H1 (cell line): ENCODE data around the gene MRGPRE. TPM values are rescaled to one million over a fixed set of nuclear protein-coding genes. Genes with fewer than 3 reads are reported as not detected.

ENCODE experiments used
- CTCF ChIA-PET: fragments of 300-600 bp; sonication (Branson Sonifier 250); formaldehyde crosslinking; loops from one replicate; lab custom pipeline; 2021; ENCODE audit not compliant: partially characterized antibody; lab: Charles Lee
- POLR2A ChIA-PET: fragments of 300-600 bp; sonication (Branson Sonifier 250); formaldehyde crosslinking; loops from one replicate; lab custom pipeline; 2021; ENCODE audit warnings: inconsistent platforms; ENCODE audit not compliant: partially characterized antibody; lab: Charles Lee
- DNase-seq, 2 experiments: peaks; one replicate each; pipeline versions ENCODE4 v3.0.0 to v3.0.0-alpha.2; 2010 to 2022; ENCODE audit warnings: low spot score in 2 of 2, low read depth in 1 of 2, mixed read lengths in 1 of 2
- FAIRE-seq: peaks from 2 replicates; lab custom pipeline; 2011; peaks lifted over from hg19 to GRCh38; lab: Jason Lieb, UNC
- H2AFZ ChIP-seq: 2 replicates; pipeline ENCODE4 v1.8.1; 2012; ENCODE audit warnings: low read length, inconsistent platforms
- H2AK5ac ChIP-seq: 2 replicates; pipeline ENCODE4 v1.6.1; 2013; ENCODE audit warnings: low read depth, low read length
- H2BK120ac ChIP-seq: replicated peaks from 2 replicates; pipeline ENCODE3; 2013; ENCODE audit warnings: low read depth, low read length, inconsistent platforms
- H2BK12ac ChIP-seq: 2 replicates; pipeline ENCODE4 v1.6.1; 2013; ENCODE audit warnings: low read depth, low read length
- H2BK15ac ChIP-seq: 2 replicates; pipeline ENCODE4 v1.6.1; 2013; ENCODE audit warnings: low read length
- H2BK20ac ChIP-seq: 2 replicates; pipeline ENCODE4 v1.6.1; 2013; ENCODE audit warnings: low read length
- H2BK5ac ChIP-seq: 2 replicates; pipeline ENCODE4 v1.6.1; 2013; ENCODE audit warnings: low read depth, low read length
- H3K14ac ChIP-seq: 2 replicates; pipeline ENCODE4 v1.6.1; 2013; ENCODE audit warnings: inconsistent platforms; ENCODE audit not compliant: insufficient read length
- H3K18ac ChIP-seq: 2 replicates; pipeline ENCODE4 v1.6.1; 2013; ENCODE audit warnings: low read length; ENCODE audit errors: extremely low read depth
- H3K23ac ChIP-seq: 2 replicates; pipeline ENCODE4 v1.6.1; 2013; ENCODE audit warnings: inconsistent platforms; ENCODE audit not compliant: insufficient read length
- H3K23me2 ChIP-seq: 2 replicates; pipeline ENCODE4 v1.6.1; 2013; ENCODE audit warnings: low read depth, low read length
- H3K27ac ChIP-seq: 2 replicates; pipeline ENCODE4 v1.6.1; 2011; ENCODE audit warnings: low read depth, low read length, inconsistent platforms
- H3K27me3 ChIP-seq, 4 experiments: replicated peaks in 1 of 4; 1 replicate in 1 of 4; 2 replicates in 3 of 4; pipeline versions ENCODE4 v1.6.1 to v1.8.1; 2011 to 2013; ENCODE audit warnings: low read length in 3 of 4, mild to moderate bottlenecking in 3 of 4, inconsistent platforms in 2 of 4, mixed read lengths in 2 of 4, moderate library complexity in 1 of 4; ENCODE audit not compliant: control insufficient read depth in 3 of 4, insufficient read depth in 3 of 4; ENCODE audit errors: extremely low read depth in 1 of 4
- H3K36me3 ChIP-seq, 4 experiments: 2 replicates each; pipeline versions ENCODE4 v1.6.1 to v1.8.1; 2011 to 2013; ENCODE audit warnings: mild to moderate bottlenecking in 4 of 4, low read length in 3 of 4, moderate library complexity in 2 of 4, control low read depth in 1 of 4, inconsistent platforms in 1 of 4; ENCODE audit not compliant: insufficient read depth in 4 of 4, control insufficient read depth in 2 of 4
- H3K4ac ChIP-seq: replicated peaks from 2 replicates; pipeline ENCODE3; 2013; ENCODE audit warnings: low read length, low read depth, mixed read lengths, inconsistent platforms; ENCODE audit not compliant: insufficient read length
- H3K4me1 ChIP-seq, 4 experiments: replicated peaks in 1 of 4; 1 replicate in 1 of 4; 2 replicates in 3 of 4; pipeline versions ENCODE4 v1.6.1 to v1.8.1; 2011 to 2013; ENCODE audit warnings: low read length in 3 of 4, inconsistent platforms in 2 of 4, mixed read lengths in 1 of 4; ENCODE audit not compliant: insufficient read depth in 4 of 4, control insufficient read depth in 3 of 4
- H3K4me2 ChIP-seq, 2 experiments: 2 replicates each; pipeline versions ENCODE4 v1.6.1 to v1.8.1; 2011 to 2013; ENCODE audit warnings: low read depth in 2 of 2, low read length in 2 of 2, control low read depth in 1 of 2, inconsistent platforms in 1 of 2, mild to moderate bottlenecking in 1 of 2; ENCODE audit not compliant: insufficient read depth in 1 of 2
- H3K4me3 ChIP-seq, 4 experiments: fragments of 200-600, 300-600 bp in 1 of 4; sonication (generic), shearing (Covaris generic), sonication (Bioruptor Twin) in 1 of 4; 2 replicates each; pipeline versions ENCODE4 v1.5.1 to v1.8.1; 2011 to 2016; ENCODE audit warnings: low read length in 4 of 4, low read depth in 3 of 4, control low read depth in 2 of 4, inconsistent platforms in 2 of 4, mild to moderate bottlenecking in 2 of 4, mixed read lengths in 1 of 4, moderate library complexity in 1 of 4; ENCODE audit not compliant: insufficient read depth in 2 of 4; ENCODE audit errors: extremely low read depth in 1 of 4
- H3K56ac ChIP-seq: replicated peaks from 2 replicates; pipeline ENCODE3; 2013; ENCODE audit warnings: low read depth, mild to moderate bottlenecking, mixed read lengths, low read length, inconsistent platforms; ENCODE audit not compliant: insufficient read length
- H3K79me1 ChIP-seq: 2 replicates; pipeline ENCODE4 v1.6.1; 2013; ENCODE audit warnings: low read depth, low read length, control low read depth
- H3K79me2 ChIP-seq, 2 experiments: 2 replicates each; pipeline versions ENCODE4 v1.6.1 to v1.8.1; 2012 to 2013; ENCODE audit warnings: low read length in 2 of 2, mild to moderate bottlenecking in 2 of 2, inconsistent platforms in 1 of 2; ENCODE audit not compliant: insufficient read depth in 2 of 2, control insufficient read depth in 1 of 2
- H3K9ac ChIP-seq, 4 experiments: replicated peaks in 1 of 4; 1 replicate in 1 of 4; 2 replicates in 3 of 4; pipeline versions ENCODE4 v1.6.1 to v1.8.1; 2011 to 2013; ENCODE audit warnings: low read depth in 3 of 4, low read length in 3 of 4, control low read depth in 2 of 4, mild to moderate bottlenecking in 2 of 4, moderate library complexity in 2 of 4, inconsistent platforms in 1 of 4; ENCODE audit errors: extremely low read depth in 1 of 4
- H3K9me3 ChIP-seq, 2 experiments: 2 replicates each; pipeline versions ENCODE4 v1.6.1 to v1.8.1; 2012 to 2013; ENCODE audit warnings: mild to moderate bottlenecking in 2 of 2, moderate library complexity in 2 of 2, control low read depth in 1 of 2, inconsistent platforms in 1 of 2, low read depth in 1 of 2, low read length in 1 of 2, mixed read lengths in 1 of 2; ENCODE audit not compliant: insufficient read depth in 2 of 2
- H4K20me1 ChIP-seq, 2 experiments: replicated peaks in 1 of 2; 2 replicates each; pipeline versions ENCODE3 to v1.8.1; 2011 to 2013; ENCODE audit warnings: inconsistent platforms in 2 of 2, low read length in 2 of 2, mild to moderate bottlenecking in 1 of 2; ENCODE audit not compliant: insufficient read depth in 2 of 2, control insufficient read depth in 1 of 2
- H4K5ac ChIP-seq: 2 replicates; pipeline ENCODE4 v1.6.1; 2013; ENCODE audit warnings: low read length, low read depth, mixed read lengths, inconsistent platforms; ENCODE audit not compliant: insufficient read length
- H4K8ac ChIP-seq: 2 replicates; pipeline ENCODE4 v1.8.0; 2013; ENCODE audit warnings: mild to moderate bottlenecking, moderate library complexity, low read length, inconsistent platforms; ENCODE audit not compliant: insufficient read depth; ENCODE audit errors: extremely low read depth
- H4K91ac ChIP-seq: replicated peaks from 2 replicates; pipeline ENCODE3; 2013; ENCODE audit warnings: low read length, mixed read lengths, inconsistent platforms; ENCODE audit not compliant: insufficient read length
- CBX5 ChIP-seq: fragments of 300-800, 300-1000 bp; sonication (generic); IDR thresholded peaks from 2 replicates; pipeline ENCODE4 v1.7.1; 2016; ENCODE audit warnings: antibody characterized with exemption, low read length, low read depth
- EZH2 ChIP-seq: fragments of 200-600 bp; sonication (generic); IDR thresholded peaks from 2 replicates; pipeline ENCODE4 v1.7.1; 2012; ENCODE audit warnings: low read depth, mild to moderate bottlenecking, moderate library complexity, low read length, inconsistent platforms; ENCODE audit not compliant: severe bottlenecking
- POLR2A ChIP-seq, 2 experiments: IDR thresholded peaks; 1 replicate in 1 of 2; 2 replicates in 1 of 2; pipeline ENCODE4 v1.6.1; 2011; ENCODE audit warnings: low read depth in 2 of 2, low read length in 2 of 2, mild to moderate bottlenecking in 2 of 2; ENCODE audit errors: control extremely low read depth in 1 of 2
- RAD21 ChIP-seq, 2 experiments: IDR thresholded peaks in 1 of 2; conservative IDR thresholded peaks in 1 of 2; 2 replicates each; pipeline ENCODE4 v1.6.1; 2011; ENCODE audit warnings: low read depth in 2 of 2, low read length in 2 of 2, improper control_type of control experiment in 1 of 2, inconsistent platforms in 1 of 2, mild to moderate bottlenecking in 1 of 2, moderate library complexity in 1 of 2
- SP1 ChIP-seq: IDR thresholded peaks from 2 replicates; pipeline ENCODE4 v1.6.1; 2011; ENCODE audit warnings: low read depth, low read length
- SRF ChIP-seq: IDR thresholded peaks from 2 replicates; pipeline ENCODE4 v1.6.1; 2011; ENCODE audit warnings: mild to moderate bottlenecking, low read depth, low read length, moderate library complexity
- WGBS, 2 experiments: shearing (Covaris generic) in 1 of 2; methylation state at CpG; one replicate each; pipeline versions ENCODE4 v1.1.6 to v1.1.7; 2013 to 2015; ENCODE audit warnings: low lambda C conversion rate in 2 of 2, mixed read lengths in 2 of 2, inconsistent platforms in 1 of 2, low coverage in 1 of 2, missing lambda C conversion rate in 1 of 2; ENCODE audit not compliant: insufficient replicate concordance in 2 of 2, insufficient coverage in 1 of 2, insufficient read length in 1 of 2; ENCODE audit errors: extremely low coverage in 1 of 2, missing lambda C conversion rate in 1 of 2; 5-methylcytosine and 5-hydroxymethylcytosine counted together
- polyA plus RNA-seq, 7 experiments: library from polyadenylated mRNA; depleted of rRNA in 3 of 7; stranded (reverse) in 5 of 7; unstranded in 2 of 7; fragments of >200 nt in 5 of 7; fragments of 200-250 nt in 2 of 7; gene quantifications; 1 replicate in 5 of 7; 2 replicates in 1 of 7; 4 replicates in 1 of 7; pipeline versions ENCODE4 v1.2.1 to v1.2.3, GENCODE V29; 2011 to 2013; ENCODE audit warnings: missing spikeins in 2 of 7, mixed read lengths in 2 of 7
- total RNA-seq: library from RNA; stranded (reverse); fragmentation: NEBNext Ultra II Directional; extraction: Animal tissue kit (Norgen Biotek cat#: 25700); gene quantifications from 2 replicates; pipeline ENCODE4 v1.2.1, GENCODE V29; 2021
- TF ChIP-seq, protein P1 (sequence below): IDR thresholded peaks from 2 replicates; pipeline ENCODE4 v1.6.1; 2012; ENCODE audit warnings: inconsistent platforms
- TF ChIP-seq, protein P2 (sequence below): IDR thresholded peaks from 2 replicates; pipeline ENCODE4 v1.6.1; 2011; ENCODE audit warnings: low read length, improper control_type of control experiment

MRGPRE gene
- total and polyA plus RNA-seq, 2 of the 8 experiments (the other 6 are each of a cell fraction or from before 2014, with no cell fraction given), result not detected

DNA sequence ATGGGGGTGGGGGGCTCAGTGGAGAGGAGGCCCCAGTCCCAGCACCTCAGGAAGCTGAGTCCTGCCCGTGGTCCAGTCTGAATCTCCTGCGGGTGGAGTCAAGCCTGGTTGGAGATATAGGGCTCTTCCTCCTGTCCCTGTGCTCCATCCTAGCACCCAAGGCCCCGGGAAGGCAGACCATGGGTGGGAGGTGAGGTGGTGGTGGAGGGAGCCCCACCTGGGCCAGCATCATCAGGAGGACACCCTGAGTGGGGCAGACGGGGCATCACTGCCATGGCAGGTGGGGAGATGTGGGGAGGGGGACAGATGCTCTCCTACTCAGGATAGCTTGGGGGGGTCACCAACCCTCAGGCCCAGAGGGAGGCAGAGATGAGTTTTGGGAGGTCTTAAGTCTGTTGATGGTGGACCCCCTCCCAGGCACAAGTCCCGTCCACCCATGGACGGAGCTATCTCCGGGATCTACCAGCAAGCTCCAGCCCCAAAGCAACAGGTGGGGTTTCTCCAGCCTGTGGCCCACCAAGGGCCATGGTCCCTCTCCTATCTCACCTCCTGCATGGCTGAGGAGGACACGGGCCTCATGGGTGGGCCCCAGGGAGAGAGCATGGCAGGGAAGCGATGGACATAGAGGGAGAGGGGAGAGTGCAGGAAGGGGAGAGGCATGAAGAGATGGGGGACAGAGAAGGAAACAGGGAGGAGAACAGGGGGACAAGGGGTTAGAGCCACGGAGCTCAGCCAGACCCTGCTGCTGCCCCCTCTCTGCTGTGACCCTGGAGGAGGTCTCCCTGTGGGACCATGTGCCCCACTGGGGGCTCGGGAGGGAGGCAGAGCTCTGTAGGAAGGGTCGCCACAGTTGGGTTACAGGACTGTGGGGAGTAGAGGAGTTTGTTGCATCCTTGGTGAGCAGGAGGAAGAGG, 1.3 kb downstream of the MRGPRE start:
- H3K23me2 ChIP-seq, result no peaks in the 10 kb centered on the region
- no peak overlapping the region for H3K9ac ChIP-seq
- peak overlapping the region; percentile 48 for H3K14ac ChIP-seq
- H2AK5ac ChIP-seq, result no peak overlapping the region; the same call in 1 of the 2 replicates
- H3K56ac ChIP-seq, result no peak overlapping the region
- no peak overlapping the region for H4K5ac ChIP-seq
- peaks cover 0 to 2% of the 10 kb centered on the region in 2 experiments for H4K20me1 ChIP-seq
- DNase-seq (no peak), FAIRE-seq (no peak)
- no peak overlapping the region for H3K4me3 ChIP-seq
- no peak overlapping the region for H2AFZ ChIP-seq
- POLR2A ChIA-PET, result interaction anchor here (1.2 kb wide), 1 partner anchor 10 kb away, joined by 3 read pairs; no protein-coding TSS in a partner anchor
- TF ChIP-seq, protein P1, sequence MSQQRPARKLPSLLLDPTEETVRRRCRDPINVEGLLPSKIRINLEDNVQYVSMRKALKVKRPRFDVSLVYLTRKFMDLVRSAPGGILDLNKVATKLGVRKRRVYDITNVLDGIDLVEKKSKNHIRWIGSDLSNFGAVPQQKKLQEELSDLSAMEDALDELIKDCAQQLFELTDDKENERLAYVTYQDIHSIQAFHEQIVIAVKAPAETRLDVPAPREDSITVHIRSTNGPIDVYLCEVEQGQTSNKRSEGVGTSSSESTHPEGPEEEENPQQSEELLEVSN, result no peak
- no peak for TF ChIP-seq CBX5
- no peak for TF ChIP-seq RAD21 (IDR thresholded peaks at IDR 0.05 in 1 of 2, conservative IDR thresholded peaks at IDR 0.05 in 1 of 2; ENCODE audit: low read depth in 2 of 2, low read length in 2 of 2)
- TF ChIP-seq POLR2A (IDR thresholded peaks at IDR 0.05; ENCODE audit: control extremely low read depth in 1 of 2, low read depth in 2 of 2, low read length in 2 of 2), result no peak
- TF ChIP-seq SRF, result no peak
- TF ChIP-seq EZH2, result no peak
- no peak for TF ChIP-seq SP1
- TF ChIP-seq, protein P2, sequence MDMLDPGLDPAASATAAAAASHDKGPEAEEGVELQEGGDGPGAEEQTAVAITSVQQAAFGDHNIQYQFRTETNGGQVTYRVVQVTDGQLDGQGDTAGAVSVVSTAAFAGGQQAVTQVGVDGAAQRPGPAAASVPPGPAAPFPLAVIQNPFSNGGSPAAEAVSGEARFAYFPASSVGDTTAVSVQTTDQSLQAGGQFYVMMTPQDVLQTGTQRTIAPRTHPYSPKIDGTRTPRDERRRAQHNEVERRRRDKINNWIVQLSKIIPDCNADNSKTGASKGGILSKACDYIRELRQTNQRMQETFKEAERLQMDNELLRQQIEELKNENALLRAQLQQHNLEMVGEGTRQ, result no peak
- H2BK20ac ChIP-seq, result no peak overlapping the region
- peak overlapping the region; percentile 44 for H4K91ac ChIP-seq
- no peak overlapping the region for H4K8ac ChIP-seq
- peak overlapping the region; percentile 27; the same call in 1 of the 2 replicates for H2BK12ac ChIP-seq
- peaks cover 0 to 4% (median 0%) of the 10 kb centered on the region in 4 experiments; a peak in 1 of 7 replicates for H3K4me1 ChIP-seq
- no peaks in the 10 kb centered on the region for H3K9me3 ChIP-seq
- H3K79me1 ChIP-seq, result no peaks in the 10 kb centered on the region
- no peaks in the 10 kb centered on the region for H3K36me3 ChIP-seq
- H2BK120ac ChIP-seq, result peak overlapping the region; percentile 28
- WGBS, 2 experiments, result 86% methylated on average over 7 of the region's 12 CpGs; no CpG with 5 or more reads in 1 of the 2 experiments
- H3K79me2 ChIP-seq, result no peaks in the 10 kb centered on the region
- no peak overlapping the region for H3K4ac ChIP-seq
- no peaks in the 10 kb centered on the region; a peak in 1 of 7 replicates for H3K27me3 ChIP-seq
- no peak overlapping the region for H3K27ac ChIP-seq
- H3K18ac ChIP-seq, result no peak overlapping the region
- H3K23ac ChIP-seq, result no peak overlapping the region
- no peak overlapping the region for H2BK15ac ChIP-seq
- H2BK5ac ChIP-seq, result no peak overlapping the region
- CTCF ChIA-PET, result interaction anchor here (0.8 to 1.2 kb wide), 4 partner anchors 10 to 122 kb away, joined by 3 read pairs; no protein-coding TSS in a partner anchor
- no peak overlapping the region for H3K4me2 ChIP-seq
